Activated naive CD8-positive, alpha-beta T cell treated with anti-CD3 and anti-CD28 coated beads for 36 hours (primary cell): ENCODE data around the gene PACSIN2. TPM values are rescaled to one million over a fixed set of nuclear protein-coding genes. Genes with fewer than 3 reads are reported as not detected.
A peak's percentile ranks its signal among the peaks of the same experiment; 100 is the strongest.
"Not testable (repeated sequence)": the region's sequence is repeated elsewhere in the genome, so short reads cannot be mapped to it uniquely, and the experiment has no call there.

Experiments used
- DNase-seq: peaks from one replicate; pipeline ENCODE4 v3.0.0; 2021
- H3K27ac Mint-ChIP-seq: one replicate; pipeline ENCODE4 v1.8.0; 2022; ENCODE audit warnings: mild to moderate bottlenecking, moderate library complexity, mixed read lengths
- H3K27me3 Mint-ChIP-seq: one replicate; pipeline ENCODE4 v1.8.0; 2022; ENCODE audit warnings: mild to moderate bottlenecking, mixed read lengths
- H3K36me3 Mint-ChIP-seq: one replicate; pipeline ENCODE4 v1.8.0; 2021; ENCODE audit warnings: mild to moderate bottlenecking, mixed read lengths
- H3K4me1 Mint-ChIP-seq: one replicate; pipeline ENCODE4 v1.8.0; 2021; ENCODE audit warnings: mixed read lengths
- H3K4me3 Mint-ChIP-seq: one replicate; pipeline ENCODE4 v1.8.0; 2022; ENCODE audit warnings: mild to moderate bottlenecking, moderate library complexity, mixed read lengths
- H3K9me3 Mint-ChIP-seq: one replicate; pipeline ENCODE4 v1.8.0; 2022; ENCODE audit warnings: mixed read lengths
- total RNA-seq, 2 experiments: library from RNA; stranded (reverse); gene quantifications; one replicate each; pipeline ENCODE4 v1.2.3, GENCODE V29; 2021

PACSIN2 gene
- total RNA-seq, 2 experiments from 2014 or later, result 30.2 to 34.6 TPM

DNA sequence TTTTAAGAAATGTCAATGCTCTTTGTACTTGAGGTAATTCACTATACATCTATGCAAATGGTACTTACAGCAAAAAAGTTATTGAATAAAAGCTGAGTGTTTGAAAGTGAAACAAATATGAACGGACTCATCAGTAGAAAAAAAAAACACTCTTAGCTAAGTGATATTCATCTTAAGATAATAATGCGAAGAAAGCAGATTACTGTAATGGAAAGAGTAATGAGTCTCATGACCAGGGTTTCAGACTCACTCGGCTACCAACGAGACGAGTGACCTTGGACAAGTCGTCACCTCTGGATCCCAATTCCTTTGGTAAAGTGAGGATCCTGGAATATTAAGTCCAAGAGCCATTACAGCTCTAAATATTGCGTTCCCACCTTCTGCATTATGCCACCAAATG is 57.0 kb downstream of the PACSIN2 start:
- H3K4me3 Mint-ChIP-seq, result peak overlapping the region; percentile 30
- H3K4me1 Mint-ChIP-seq, result peaks cover 57% of the 10 kb centered on the region
- H3K27ac Mint-ChIP-seq, result peak overlapping the region; percentile 74
- H3K9me3 Mint-ChIP-seq, result no peaks in the 10 kb centered on the region
- H3K36me3 Mint-ChIP-seq, result peaks cover 24% of the 10 kb centered on the region
- no peak for DNase-seq
- H3K27me3 Mint-ChIP-seq, result no peaks in the 10 kb centered on the region

DNA sequence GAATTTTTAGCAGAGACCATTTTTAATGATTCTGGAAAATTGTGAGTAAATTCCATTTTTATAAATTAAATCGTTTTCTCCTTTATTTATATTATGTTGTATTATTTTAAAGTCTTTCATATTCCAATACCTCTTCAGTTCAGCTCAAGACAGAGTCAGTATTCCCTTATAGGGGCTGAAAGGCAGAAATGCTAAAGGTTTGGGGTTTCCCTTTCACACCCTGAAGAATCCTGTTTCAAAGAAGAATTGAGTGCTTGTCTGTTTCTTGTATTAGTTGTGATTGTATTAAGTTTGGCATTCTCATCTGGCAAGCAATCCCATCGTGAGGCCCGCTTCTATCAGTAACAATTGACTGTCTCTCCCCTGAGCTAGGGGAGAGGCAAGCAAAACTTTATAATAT is 57.4 kb downstream of the PACSIN2 start:
- Mint-ChIP-seq H3K9me3 (no peaks in the 10 kb centered on the region), H3K4me3 (no peak overlapping the region), H3K36me3 (peaks cover 21% of the 10 kb centered on the region), H3K27me3 (no peaks in the 10 kb centered on the region), H3K4me1 (peaks cover 56% of the 10 kb centered on the region), H3K27ac (no peak overlapping the region)
- DNase-seq, result no peak

DNA sequence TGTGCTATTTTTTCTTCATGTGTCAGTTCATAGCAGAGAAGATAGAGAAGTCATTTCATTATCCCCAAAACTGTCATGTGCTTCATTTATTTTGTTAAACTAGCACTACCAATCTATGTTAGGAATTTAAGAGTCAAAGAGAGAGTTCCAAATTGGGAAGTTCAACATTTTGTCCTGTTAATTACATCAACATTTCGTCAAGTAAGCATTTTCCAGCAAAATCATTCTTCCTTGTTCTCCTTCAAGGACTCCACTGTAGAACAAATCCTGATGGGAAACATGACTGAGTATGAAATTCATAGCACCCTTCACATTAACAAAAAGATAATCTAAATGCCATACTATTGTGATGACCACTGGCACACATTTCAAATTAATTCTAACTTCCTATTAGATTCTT is 59.1 kb downstream of the PACSIN2 start:
- peaks cover 18% of the 10 kb centered on the region for H3K36me3 Mint-ChIP-seq
- H3K4me1 Mint-ChIP-seq, result peaks cover 44% of the 10 kb centered on the region
- no peaks in the 10 kb centered on the region for H3K27me3 Mint-ChIP-seq
- no peak for DNase-seq
- no peaks in the 10 kb centered on the region for H3K9me3 Mint-ChIP-seq
- H3K4me3 Mint-ChIP-seq, result no peak overlapping the region
- no peak overlapping the region for H3K27ac Mint-ChIP-seq

DNA sequence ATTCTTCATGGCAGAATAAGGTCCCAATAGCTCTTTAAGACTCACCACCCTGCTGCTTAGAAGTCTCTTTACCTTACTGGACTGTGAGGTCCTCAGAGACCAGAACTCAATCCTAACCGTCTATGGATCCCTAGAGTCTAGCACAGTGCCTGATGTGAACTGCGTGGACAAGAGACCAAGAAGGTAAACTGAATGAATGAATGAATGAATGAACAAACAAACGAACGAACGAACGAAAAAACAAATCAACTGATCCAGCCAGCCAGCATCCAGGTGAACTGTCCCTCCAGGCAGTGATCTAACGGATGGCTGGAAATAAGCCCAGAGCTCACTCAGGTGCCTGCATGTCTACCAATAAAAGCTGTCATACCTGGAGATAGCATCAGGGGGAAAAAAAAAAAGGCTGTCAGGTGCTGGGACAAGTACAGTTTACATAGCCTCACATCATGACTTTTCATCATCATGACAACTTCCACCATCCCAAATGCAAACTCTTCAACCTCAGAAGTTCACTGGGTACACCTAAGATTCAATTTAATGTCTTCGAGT is 59.8 kb downstream of the PACSIN2 start:
- Mint-ChIP-seq H3K27ac (no peak overlapping the region), H3K27me3 (no peaks in the 10 kb centered on the region), H3K9me3 (no peaks in the 10 kb centered on the region), H3K36me3 (peaks cover 18% of the 10 kb centered on the region), H3K4me1 (peaks cover 39% of the 10 kb centered on the region), H3K4me3 (no peak overlapping the region)
- no peak for DNase-seq

DNA sequence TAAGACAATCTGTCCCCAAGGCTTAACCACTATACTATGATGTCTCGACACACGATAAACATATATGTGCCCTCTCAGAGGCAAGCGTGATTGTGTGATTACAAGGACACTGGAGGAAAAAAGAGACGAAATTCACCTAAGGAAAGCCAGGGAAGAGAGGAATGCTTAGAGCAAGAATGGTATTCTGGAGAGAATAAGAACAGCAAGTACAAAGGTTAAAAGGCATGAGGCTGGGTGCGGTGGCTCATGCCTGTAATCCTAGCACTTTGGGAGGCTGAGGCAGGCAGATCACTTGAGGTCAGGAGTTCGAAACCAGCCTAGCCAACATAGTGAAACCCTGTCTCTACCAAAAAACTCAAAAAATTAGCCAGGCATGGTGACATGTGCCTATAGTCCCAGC is 61.2 kb downstream of the PACSIN2 start:
- not testable (repeated sequence) for H3K9me3 Mint-ChIP-seq, DNase-seq, H3K27me3 Mint-ChIP-seq, H3K4me3 Mint-ChIP-seq, H3K27ac Mint-ChIP-seq
- peaks cover 27% of the 10 kb centered on the region for H3K4me1 Mint-ChIP-seq
- peaks cover 15% of the 10 kb centered on the region for H3K36me3 Mint-ChIP-seq

GRCh38 chr22:42951093-42951710 is 63.7 kb downstream of the PACSIN2 start:
- DNase-seq, result no peak
- H3K27ac Mint-ChIP-seq, result no peak overlapping the region
- H3K27me3 Mint-ChIP-seq, result no peaks in the 10 kb centered on the region
- H3K9me3 Mint-ChIP-seq, result no peaks in the 10 kb centered on the region
- H3K4me1 Mint-ChIP-seq, result peaks cover 37% of the 10 kb centered on the region
- no peak overlapping the region for H3K4me3 Mint-ChIP-seq
- peaks cover 14% of the 10 kb centered on the region for H3K36me3 Mint-ChIP-seq

GRCh38 chr22:42950281-42950680 is 64.7 kb downstream of the PACSIN2 start:
- H3K9me3 Mint-ChIP-seq, result no peaks in the 10 kb centered on the region
- no peaks in the 10 kb centered on the region for H3K27me3 Mint-ChIP-seq
- H3K4me1 Mint-ChIP-seq, result peaks cover 40% of the 10 kb centered on the region
- H3K27ac Mint-ChIP-seq, result no peak overlapping the region
- no peak for DNase-seq
- H3K4me3 Mint-ChIP-seq, result no peak overlapping the region
- peaks cover 8% of the 10 kb centered on the region for H3K36me3 Mint-ChIP-seq

- Mint-ChIP-seq H3K4me1 (peaks cover 42% of the 10 kb centered on the region), H3K36me3 (peaks cover 8% of the 10 kb centered on the region), H3K9me3 (no peaks in the 10 kb centered on the region), H3K27me3 (no peaks in the 10 kb centered on the region), H3K4me3 (no peak overlapping the region), H3K27ac (no peak overlapping the region)
- DNase-seq, result no peak
Measured at GRCh38 chr22:42949159-42949558, 65.8 kb downstream of the PACSIN2 start.

- peaks cover 41% of the 10 kb centered on the region for H3K4me1 Mint-ChIP-seq
- no peaks in the 10 kb centered on the region for H3K27me3 Mint-ChIP-seq
- H3K9me3 Mint-ChIP-seq, result no peaks in the 10 kb centered on the region
- H3K27ac Mint-ChIP-seq, result no peak overlapping the region
- no peak for DNase-seq
- peaks cover 8% of the 10 kb centered on the region for H3K36me3 Mint-ChIP-seq
- no peak overlapping the region for H3K4me3 Mint-ChIP-seq
Measured at GRCh38 chr22:42948294-42948693, 66.7 kb downstream of the PACSIN2 start.

DNA sequence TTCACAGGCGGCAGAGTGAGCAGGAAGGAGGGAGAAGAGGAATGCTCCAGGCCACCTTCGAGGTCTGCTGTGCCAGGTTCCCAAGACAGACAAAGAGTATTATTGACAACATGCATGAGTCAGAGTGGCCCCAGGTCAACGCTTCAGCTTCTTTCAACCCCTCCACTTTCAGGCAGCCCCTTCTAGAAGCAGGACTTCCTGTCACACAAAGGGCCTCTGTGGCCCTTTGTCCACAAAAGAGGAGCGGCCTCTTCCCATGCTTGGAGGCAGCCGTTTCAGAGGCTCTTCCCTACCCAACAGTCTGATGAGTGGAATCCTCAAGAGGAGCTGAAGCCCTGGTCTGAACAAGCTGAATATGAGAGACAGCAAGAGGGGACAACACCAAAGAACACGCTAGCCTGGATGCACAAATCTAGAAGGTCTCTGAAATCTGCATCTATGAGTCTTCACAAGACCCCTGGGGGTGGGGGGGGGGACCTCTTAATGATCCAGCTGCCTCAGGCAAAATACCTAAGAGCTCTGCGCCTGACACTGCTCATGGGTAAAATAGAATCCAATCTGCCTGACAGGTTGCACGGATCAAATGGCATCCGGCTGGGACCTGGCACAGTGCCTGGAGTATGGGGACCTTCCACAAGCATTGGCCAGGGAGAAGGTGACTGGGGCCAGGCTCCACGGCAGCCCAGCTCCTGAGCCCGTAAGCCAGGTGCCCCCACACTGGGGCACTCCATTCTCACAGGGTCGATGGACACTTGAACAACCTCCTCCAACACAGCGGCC is 67.5 kb downstream of the PACSIN2 start:
- DNase-seq, result no peak
- H3K27ac Mint-ChIP-seq, result no peak overlapping the region
- peaks cover 37% of the 10 kb centered on the region for H3K4me1 Mint-ChIP-seq
- H3K4me3 Mint-ChIP-seq, result no peak overlapping the region
- no peaks in the 10 kb centered on the region for H3K27me3 Mint-ChIP-seq
- H3K36me3 Mint-ChIP-seq, result peaks cover 8% of the 10 kb centered on the region
- H3K9me3 Mint-ChIP-seq, result no peaks in the 10 kb centered on the region

GRCh38 chr22:42946546-42947198 is 68.3 kb downstream of the PACSIN2 start:
- H3K27me3 Mint-ChIP-seq, result no peaks in the 10 kb centered on the region
- H3K4me3 Mint-ChIP-seq, result no peak overlapping the region
- H3K9me3 Mint-ChIP-seq, result no peaks in the 10 kb centered on the region
- H3K36me3 Mint-ChIP-seq, result peaks cover 8% of the 10 kb centered on the region
- H3K27ac Mint-ChIP-seq, result no peak overlapping the region
- no peak for DNase-seq
- peaks cover 37% of the 10 kb centered on the region for H3K4me1 Mint-ChIP-seq

DNA sequence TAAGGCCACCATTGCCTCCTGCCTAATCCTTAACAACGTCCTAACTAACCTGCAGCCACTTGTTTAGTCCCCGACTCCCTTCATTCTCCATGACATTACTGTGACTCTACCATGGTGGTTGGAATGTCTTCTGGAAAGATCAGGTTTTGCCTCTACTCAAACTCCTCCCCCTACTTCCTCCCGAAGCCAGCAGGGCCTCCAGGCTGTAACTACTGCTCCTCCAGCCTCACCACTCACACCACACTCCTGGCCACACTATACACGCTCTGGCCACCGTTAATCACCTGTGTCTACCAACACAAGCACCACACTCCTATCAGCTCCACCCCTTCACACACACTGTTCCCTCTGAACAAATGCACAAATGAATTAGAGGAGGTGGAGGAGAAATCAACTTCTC is 69.2 kb downstream of the PACSIN2 start:
- no peak for DNase-seq
- no peak overlapping the region for H3K27ac Mint-ChIP-seq
- no peak overlapping the region for H3K4me3 Mint-ChIP-seq
- no peaks in the 10 kb centered on the region for H3K27me3 Mint-ChIP-seq
- no peaks in the 10 kb centered on the region for H3K9me3 Mint-ChIP-seq
- H3K4me1 Mint-ChIP-seq, result peaks cover 33% of the 10 kb centered on the region
- peaks cover 8% of the 10 kb centered on the region for H3K36me3 Mint-ChIP-seq

DNA sequence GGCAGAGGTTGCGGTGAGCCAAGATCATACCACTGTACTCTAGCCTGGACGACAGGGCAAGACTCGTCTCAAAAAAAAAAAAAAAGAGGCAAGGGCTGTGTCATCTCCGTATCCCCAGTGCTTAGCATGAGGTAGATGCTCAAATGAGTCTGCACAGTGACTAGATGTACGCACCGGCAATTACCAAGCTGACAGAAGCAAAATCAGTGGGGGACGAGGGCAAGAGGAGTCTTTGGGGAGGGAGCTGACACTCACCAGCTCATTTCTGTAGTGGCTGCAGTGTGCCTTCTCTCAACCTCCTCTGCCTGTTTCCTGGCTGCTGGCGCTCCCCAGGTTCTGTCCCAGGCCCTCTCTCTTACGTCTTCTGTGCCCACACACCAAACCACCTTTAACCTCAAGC is 69.9 kb downstream of the PACSIN2 start:
- no peak overlapping the region for H3K27ac Mint-ChIP-seq
- H3K4me3 Mint-ChIP-seq, result no peak overlapping the region
- H3K36me3 Mint-ChIP-seq, result peaks cover 8% of the 10 kb centered on the region
- peaks cover 37% of the 10 kb centered on the region for H3K4me1 Mint-ChIP-seq
- no peaks in the 10 kb centered on the region for H3K9me3 Mint-ChIP-seq
- no peak for DNase-seq
- no peaks in the 10 kb centered on the region for H3K27me3 Mint-ChIP-seq

GRCh38 chr22:42944409-42944808 is 70.5 kb downstream of the PACSIN2 start:
- Mint-ChIP-seq H3K27me3 (no peaks in the 10 kb centered on the region), H3K9me3 (no peaks in the 10 kb centered on the region), H3K4me1 (peaks cover 43% of the 10 kb centered on the region), H3K36me3 (peaks cover 8% of the 10 kb centered on the region), H3K27ac (no peak overlapping the region), H3K4me3 (no peak overlapping the region)
- DNase-seq, result no peak

DNA sequence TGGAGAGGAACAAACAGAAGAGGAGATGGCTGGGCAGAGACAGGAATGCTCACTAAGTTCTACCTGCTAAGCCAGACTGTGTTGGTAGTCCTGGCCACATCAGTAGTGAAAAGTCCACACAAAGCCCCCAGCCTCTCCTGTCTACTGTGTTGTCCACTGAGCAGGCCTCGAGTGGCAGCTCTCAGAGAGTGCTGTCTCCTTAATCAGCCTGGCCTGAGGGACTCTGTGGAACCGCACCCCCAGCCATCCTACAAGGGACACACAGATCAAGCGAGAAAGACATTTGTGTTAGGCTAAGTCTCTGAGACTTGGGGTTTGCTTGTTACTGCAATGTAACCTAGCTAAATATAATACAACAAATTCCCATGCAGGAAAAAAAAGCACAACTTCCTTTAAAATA is 71.0 kb downstream of the PACSIN2 start:
- no peaks in the 10 kb centered on the region for H3K9me3 Mint-ChIP-seq
- DNase-seq, result no peak
- no peak overlapping the region for H3K27ac Mint-ChIP-seq
- peaks cover 8% of the 10 kb centered on the region for H3K36me3 Mint-ChIP-seq
- H3K4me3 Mint-ChIP-seq, result no peak overlapping the region
- no peaks in the 10 kb centered on the region for H3K27me3 Mint-ChIP-seq
- peaks cover 43% of the 10 kb centered on the region for H3K4me1 Mint-ChIP-seq
